H1 (cell line): Measurements from ENCODE around the gene RBP5. TPM values are rescaled to one million over a fixed set of nuclear protein-coding genes. Genes with fewer than 3 reads are reported as not detected.

Experiments
- CTCF ChIA-PET: fragments of 300-600 bp; sonication (Branson Sonifier 250); formaldehyde crosslinking; loops from one replicate; lab custom pipeline; 2021; ENCODE audit not compliant: partially characterized antibody; lab: Charles Lee
- POLR2A ChIA-PET: fragments of 300-600 bp; sonication (Branson Sonifier 250); formaldehyde crosslinking; loops from one replicate; lab custom pipeline; 2021; ENCODE audit warnings: inconsistent platforms; ENCODE audit not compliant: partially characterized antibody; lab: Charles Lee
- DNase-seq, 2 experiments: peaks; one replicate each; pipeline versions ENCODE4 v3.0.0 to v3.0.0-alpha.2; 2010 to 2022; ENCODE audit warnings: low spot score in 2 of 2, low read depth in 1 of 2, mixed read lengths in 1 of 2
- FAIRE-seq: peaks from 2 replicates; lab custom pipeline; 2011; peaks lifted over from hg19 to GRCh38; lab: Jason Lieb, UNC
- H2AFZ ChIP-seq: 2 replicates; pipeline ENCODE4 v1.8.1; 2012; ENCODE audit warnings: low read length, inconsistent platforms
- H2AK5ac ChIP-seq: 2 replicates; pipeline ENCODE4 v1.6.1; 2013; ENCODE audit warnings: low read depth, low read length
- H2BK120ac ChIP-seq: replicated peaks from 2 replicates; pipeline ENCODE3; 2013; ENCODE audit warnings: low read depth, low read length, inconsistent platforms
- H2BK12ac ChIP-seq: 2 replicates; pipeline ENCODE4 v1.6.1; 2013; ENCODE audit warnings: low read depth, low read length
- H2BK15ac ChIP-seq: 2 replicates; pipeline ENCODE4 v1.6.1; 2013; ENCODE audit warnings: low read length
- H2BK20ac ChIP-seq: 2 replicates; pipeline ENCODE4 v1.6.1; 2013; ENCODE audit warnings: low read length
- H2BK5ac ChIP-seq: 2 replicates; pipeline ENCODE4 v1.6.1; 2013; ENCODE audit warnings: low read depth, low read length
- H3K14ac ChIP-seq: 2 replicates; pipeline ENCODE4 v1.6.1; 2013; ENCODE audit warnings: inconsistent platforms; ENCODE audit not compliant: insufficient read length
- H3K18ac ChIP-seq: 2 replicates; pipeline ENCODE4 v1.6.1; 2013; ENCODE audit warnings: low read length; ENCODE audit errors: extremely low read depth
- H3K23ac ChIP-seq: 2 replicates; pipeline ENCODE4 v1.6.1; 2013; ENCODE audit warnings: inconsistent platforms; ENCODE audit not compliant: insufficient read length
- H3K23me2 ChIP-seq: 2 replicates; pipeline ENCODE4 v1.6.1; 2013; ENCODE audit warnings: low read depth, low read length
- H3K27ac ChIP-seq: 2 replicates; pipeline ENCODE4 v1.6.1; 2011; ENCODE audit warnings: low read depth, low read length, inconsistent platforms
- H3K27me3 ChIP-seq, 4 experiments: replicated peaks in 1 of 4; 1 replicate in 1 of 4; 2 replicates in 3 of 4; pipeline versions ENCODE4 v1.6.1 to v1.8.1; 2011 to 2013; ENCODE audit warnings: low read length in 3 of 4, mild to moderate bottlenecking in 3 of 4, inconsistent platforms in 2 of 4, mixed read lengths in 2 of 4, moderate library complexity in 1 of 4; ENCODE audit not compliant: control insufficient read depth in 3 of 4, insufficient read depth in 3 of 4; ENCODE audit errors: extremely low read depth in 1 of 4
- H3K36me3 ChIP-seq, 4 experiments: 2 replicates each; pipeline versions ENCODE4 v1.6.1 to v1.8.1; 2011 to 2013; ENCODE audit warnings: mild to moderate bottlenecking in 4 of 4, low read length in 3 of 4, moderate library complexity in 2 of 4, control low read depth in 1 of 4, inconsistent platforms in 1 of 4; ENCODE audit not compliant: insufficient read depth in 4 of 4, control insufficient read depth in 2 of 4
- H3K4ac ChIP-seq: replicated peaks from 2 replicates; pipeline ENCODE3; 2013; ENCODE audit warnings: low read length, low read depth, mixed read lengths, inconsistent platforms; ENCODE audit not compliant: insufficient read length
- H3K4me1 ChIP-seq, 4 experiments: replicated peaks in 1 of 4; 1 replicate in 1 of 4; 2 replicates in 3 of 4; pipeline versions ENCODE4 v1.6.1 to v1.8.1; 2011 to 2013; ENCODE audit warnings: low read length in 3 of 4, inconsistent platforms in 2 of 4, mixed read lengths in 1 of 4; ENCODE audit not compliant: insufficient read depth in 4 of 4, control insufficient read depth in 3 of 4
- H3K4me2 ChIP-seq, 2 experiments: 2 replicates each; pipeline versions ENCODE4 v1.6.1 to v1.8.1; 2011 to 2013; ENCODE audit warnings: low read depth in 2 of 2, low read length in 2 of 2, control low read depth in 1 of 2, inconsistent platforms in 1 of 2, mild to moderate bottlenecking in 1 of 2; ENCODE audit not compliant: insufficient read depth in 1 of 2
- H3K4me3 ChIP-seq, 4 experiments: fragments of 200-600, 300-600 bp in 1 of 4; sonication (generic), shearing (Covaris generic), sonication (Bioruptor Twin) in 1 of 4; 2 replicates each; pipeline versions ENCODE4 v1.5.1 to v1.8.1; 2011 to 2016; ENCODE audit warnings: low read length in 4 of 4, low read depth in 3 of 4, control low read depth in 2 of 4, inconsistent platforms in 2 of 4, mild to moderate bottlenecking in 2 of 4, mixed read lengths in 1 of 4, moderate library complexity in 1 of 4; ENCODE audit not compliant: insufficient read depth in 2 of 4; ENCODE audit errors: extremely low read depth in 1 of 4
- H3K56ac ChIP-seq: replicated peaks from 2 replicates; pipeline ENCODE3; 2013; ENCODE audit warnings: low read depth, mild to moderate bottlenecking, mixed read lengths, low read length, inconsistent platforms; ENCODE audit not compliant: insufficient read length
- H3K79me1 ChIP-seq: 2 replicates; pipeline ENCODE4 v1.6.1; 2013; ENCODE audit warnings: low read depth, low read length, control low read depth
- H3K79me2 ChIP-seq, 2 experiments: 2 replicates each; pipeline versions ENCODE4 v1.6.1 to v1.8.1; 2012 to 2013; ENCODE audit warnings: low read length in 2 of 2, mild to moderate bottlenecking in 2 of 2, inconsistent platforms in 1 of 2; ENCODE audit not compliant: insufficient read depth in 2 of 2, control insufficient read depth in 1 of 2
- H3K9ac ChIP-seq, 4 experiments: replicated peaks in 1 of 4; 1 replicate in 1 of 4; 2 replicates in 3 of 4; pipeline versions ENCODE4 v1.6.1 to v1.8.1; 2011 to 2013; ENCODE audit warnings: low read depth in 3 of 4, low read length in 3 of 4, control low read depth in 2 of 4, mild to moderate bottlenecking in 2 of 4, moderate library complexity in 2 of 4, inconsistent platforms in 1 of 4; ENCODE audit errors: extremely low read depth in 1 of 4
- H3K9me3 ChIP-seq, 2 experiments: 2 replicates each; pipeline versions ENCODE4 v1.6.1 to v1.8.1; 2012 to 2013; ENCODE audit warnings: mild to moderate bottlenecking in 2 of 2, moderate library complexity in 2 of 2, control low read depth in 1 of 2, inconsistent platforms in 1 of 2, low read depth in 1 of 2, low read length in 1 of 2, mixed read lengths in 1 of 2; ENCODE audit not compliant: insufficient read depth in 2 of 2
- H4K20me1 ChIP-seq, 2 experiments: replicated peaks in 1 of 2; 2 replicates each; pipeline versions ENCODE3 to v1.8.1; 2011 to 2013; ENCODE audit warnings: inconsistent platforms in 2 of 2, low read length in 2 of 2, mild to moderate bottlenecking in 1 of 2; ENCODE audit not compliant: insufficient read depth in 2 of 2, control insufficient read depth in 1 of 2
- H4K5ac ChIP-seq: 2 replicates; pipeline ENCODE4 v1.6.1; 2013; ENCODE audit warnings: low read length, low read depth, mixed read lengths, inconsistent platforms; ENCODE audit not compliant: insufficient read length
- H4K8ac ChIP-seq: 2 replicates; pipeline ENCODE4 v1.8.0; 2013; ENCODE audit warnings: mild to moderate bottlenecking, moderate library complexity, low read length, inconsistent platforms; ENCODE audit not compliant: insufficient read depth; ENCODE audit errors: extremely low read depth
- H4K91ac ChIP-seq: replicated peaks from 2 replicates; pipeline ENCODE3; 2013; ENCODE audit warnings: low read length, mixed read lengths, inconsistent platforms; ENCODE audit not compliant: insufficient read length
- RAD21 ChIP-seq, 2 experiments: IDR thresholded peaks in 1 of 2; conservative IDR thresholded peaks in 1 of 2; 2 replicates each; pipeline ENCODE4 v1.6.1; 2011; ENCODE audit warnings: low read depth in 2 of 2, low read length in 2 of 2, improper control_type of control experiment in 1 of 2, inconsistent platforms in 1 of 2, mild to moderate bottlenecking in 1 of 2, moderate library complexity in 1 of 2
- SIN3A ChIP-seq, 2 experiments: IDR thresholded peaks in 1 of 2; conservative IDR thresholded peaks in 1 of 2; 2 replicates each; pipeline ENCODE4 v1.6.1; 2011 to 2012; ENCODE audit warnings: low read length in 2 of 2, improper control_type of control experiment in 1 of 2, low read depth in 1 of 2, mild to moderate bottlenecking in 1 of 2
- WGBS, 2 experiments: shearing (Covaris generic) in 1 of 2; methylation state at CpG; one replicate each; pipeline versions ENCODE4 v1.1.6 to v1.1.7; 2013 to 2015; ENCODE audit warnings: low lambda C conversion rate in 2 of 2, mixed read lengths in 2 of 2, inconsistent platforms in 1 of 2, low coverage in 1 of 2, missing lambda C conversion rate in 1 of 2; ENCODE audit not compliant: insufficient replicate concordance in 2 of 2, insufficient coverage in 1 of 2, insufficient read length in 1 of 2; ENCODE audit errors: extremely low coverage in 1 of 2, missing lambda C conversion rate in 1 of 2; 5-methylcytosine and 5-hydroxymethylcytosine counted together
- polyA plus RNA-seq, 7 experiments: library from polyadenylated mRNA; depleted of rRNA in 3 of 7; stranded (reverse) in 5 of 7; unstranded in 2 of 7; fragments of >200 nt in 5 of 7; fragments of 200-250 nt in 2 of 7; gene quantifications; 1 replicate in 5 of 7; 2 replicates in 1 of 7; 4 replicates in 1 of 7; pipeline versions ENCODE4 v1.2.1 to v1.2.3, GENCODE V29; 2011 to 2013; ENCODE audit warnings: missing spikeins in 2 of 7, mixed read lengths in 2 of 7
- total RNA-seq: library from RNA; stranded (reverse); fragmentation: NEBNext Ultra II Directional; extraction: Animal tissue kit (Norgen Biotek cat#: 25700); gene quantifications from 2 replicates; pipeline ENCODE4 v1.2.1, GENCODE V29; 2021
- TF ChIP-seq, protein P1 (sequence below): IDR thresholded peaks from 2 replicates; pipeline ENCODE4 v1.6.1; 2012; ENCODE audit warnings: low read length, inconsistent platforms
- TF ChIP-seq, protein P2 (sequence below), 3 experiments: IDR thresholded peaks; 1 replicate in 2 of 3; 2 replicates in 1 of 3; pipeline versions ENCODE4 v1.5.1 to v1.6.1; 2011; ENCODE audit warnings: low read length in 3 of 3, mild to moderate bottlenecking in 3 of 3, inconsistent platforms in 2 of 3, low read depth in 1 of 3, moderate library complexity in 1 of 3; ENCODE audit not compliant: insufficient read depth in 1 of 3; ENCODE audit errors: control extremely low read depth in 1 of 3

The RBP5 gene
- total and polyA plus RNA-seq, 2 of the 8 experiments (the other 6 are each of a cell fraction or from before 2014, with no cell fraction given) = 1.2 to 1.9 TPM

- Histone ChIP-seq H3K79me2 (no peaks in the 10 kb centered on the region), H3K4me1 (no peaks in the 10 kb centered on the region), H2BK12ac (no peak overlapping the region), H3K23ac (no peak overlapping the region), H3K27me3 (no peaks in the 10 kb centered on the region), H4K5ac (no peak overlapping the region), H4K91ac (no peak overlapping the region), H4K20me1 (no peaks in the 10 kb centered on the region), H3K4ac (no peak overlapping the region), H3K23me2 (no peaks in the 10 kb centered on the region), H2AK5ac (no peak overlapping the region), H2AFZ (no peak overlapping the region), H2BK15ac (no peak overlapping the region), H2BK20ac (no peak overlapping the region), H3K4me2 (no peak overlapping the region), H3K36me3 (peaks cover 0 to 9% (median 0%) of the 10 kb centered on the region in 4 experiments; a peak in 5 of 8 replicates), H3K27ac (no peak overlapping the region), H3K56ac (no peak overlapping the region), H3K14ac (no peak overlapping the region), H3K79me1 (no peaks in the 10 kb centered on the region), H3K9me3 (peaks cover 0 to 3% of the 10 kb centered on the region in 2 experiments; a peak in 1 of 4 replicates), H2BK5ac (no peak overlapping the region), H3K18ac (no peak overlapping the region), H3K9ac (no peak overlapping the region), H4K8ac (no peak overlapping the region), H3K4me3 (no peak overlapping the region), H2BK120ac (no peak overlapping the region)
- peak; percentile 57 to 76 for TF ChIP-seq RAD21 (IDR thresholded peaks at IDR 0.05 in 1 of 2, conservative IDR thresholded peaks at IDR 0.05 in 1 of 2; ENCODE audit: low read depth in 2 of 2, low read length in 2 of 2)
- TF ChIP-seq, protein P1, sequence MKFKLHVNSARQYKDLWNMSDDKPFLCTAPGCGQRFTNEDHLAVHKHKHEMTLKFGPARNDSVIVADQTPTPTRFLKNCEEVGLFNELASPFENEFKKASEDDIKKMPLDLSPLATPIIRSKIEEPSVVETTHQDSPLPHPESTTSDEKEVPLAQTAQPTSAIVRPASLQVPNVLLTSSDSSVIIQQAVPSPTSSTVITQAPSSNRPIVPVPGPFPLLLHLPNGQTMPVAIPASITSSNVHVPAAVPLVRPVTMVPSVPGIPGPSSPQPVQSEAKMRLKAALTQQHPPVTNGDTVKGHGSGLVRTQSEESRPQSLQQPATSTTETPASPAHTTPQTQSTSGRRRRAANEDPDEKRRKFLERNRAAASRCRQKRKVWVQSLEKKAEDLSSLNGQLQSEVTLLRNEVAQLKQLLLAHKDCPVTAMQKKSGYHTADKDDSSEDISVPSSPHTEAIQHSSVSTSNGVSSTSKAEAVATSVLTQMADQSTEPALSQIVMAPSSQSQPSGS = no peak
- 0 out of 4 replicates have a peak, but pooled peaks of 1 of the 2 experiments have one; percentile 36 for TF ChIP-seq SIN3A (conservative IDR thresholded peaks at IDR 0.05 in 1 of 2, IDR thresholded peaks at IDR 0.05 in 1 of 2; ENCODE audit: low read depth in 1 of 2, low read length in 2 of 2)
- TF ChIP-seq, protein P2, sequence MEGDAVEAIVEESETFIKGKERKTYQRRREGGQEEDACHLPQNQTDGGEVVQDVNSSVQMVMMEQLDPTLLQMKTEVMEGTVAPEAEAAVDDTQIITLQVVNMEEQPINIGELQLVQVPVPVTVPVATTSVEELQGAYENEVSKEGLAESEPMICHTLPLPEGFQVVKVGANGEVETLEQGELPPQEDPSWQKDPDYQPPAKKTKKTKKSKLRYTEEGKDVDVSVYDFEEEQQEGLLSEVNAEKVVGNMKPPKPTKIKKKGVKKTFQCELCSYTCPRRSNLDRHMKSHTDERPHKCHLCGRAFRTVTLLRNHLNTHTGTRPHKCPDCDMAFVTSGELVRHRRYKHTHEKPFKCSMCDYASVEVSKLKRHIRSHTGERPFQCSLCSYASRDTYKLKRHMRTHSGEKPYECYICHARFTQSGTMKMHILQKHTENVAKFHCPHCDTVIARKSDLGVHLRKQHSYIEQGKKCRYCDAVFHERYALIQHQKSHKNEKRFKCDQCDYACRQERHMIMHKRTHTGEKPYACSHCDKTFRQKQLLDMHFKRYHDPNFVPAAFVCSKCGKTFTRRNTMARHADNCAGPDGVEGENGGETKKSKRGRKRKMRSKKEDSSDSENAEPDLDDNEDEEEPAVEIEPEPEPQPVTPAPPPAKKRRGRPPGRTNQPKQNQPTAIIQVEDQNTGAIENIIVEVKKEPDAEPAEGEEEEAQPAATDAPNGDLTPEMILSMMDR (IDR thresholded peaks at IDR 0.05; ENCODE audit: control extremely low read depth in 1 of 3, insufficient read depth in 1 of 3, low read depth in 1 of 3, low read length in 3 of 3) = peak; percentile 86 to 92 (median 87)
- POLR2A ChIA-PET = no interaction called here
- DNase-seq = peak in 1 of 2 experiments; percentile 85
- FAIRE-seq = peak; percentile 39
- CTCF ChIA-PET = interaction anchor here (0.6 to 9.8 kb wide), 18 partner anchors 11 to 500 kb away, joined by 3 to 151 read pairs (median 5); partner anchors contain the start of genes C1RL and PEX5
- WGBS, 2 experiments = 67% methylated on average over 5 of the region's 5 CpGs; no CpG with 5 or more reads in 1 of the 2 experiments
These were observed 13.5 kb upstream of the RBP5 start for GRCh38 chr12:7142056-7142644.
